IPS DF 4.7 (cell line): ENCODE results near the gene UBFD1.
"Not testable (repeated sequence)": the region's sequence is repeated elsewhere in the genome, so short reads cannot be mapped to it uniquely, and the experiment has no call there.

Source experiments
- DNase-seq: peaks from one replicate; pipeline ENCODE4 v3.0.0-alpha.2; 2013; ENCODE audit warnings: low spot score; ENCODE audit errors: extremely low read depth

The UBFD1 gene

DNA sequence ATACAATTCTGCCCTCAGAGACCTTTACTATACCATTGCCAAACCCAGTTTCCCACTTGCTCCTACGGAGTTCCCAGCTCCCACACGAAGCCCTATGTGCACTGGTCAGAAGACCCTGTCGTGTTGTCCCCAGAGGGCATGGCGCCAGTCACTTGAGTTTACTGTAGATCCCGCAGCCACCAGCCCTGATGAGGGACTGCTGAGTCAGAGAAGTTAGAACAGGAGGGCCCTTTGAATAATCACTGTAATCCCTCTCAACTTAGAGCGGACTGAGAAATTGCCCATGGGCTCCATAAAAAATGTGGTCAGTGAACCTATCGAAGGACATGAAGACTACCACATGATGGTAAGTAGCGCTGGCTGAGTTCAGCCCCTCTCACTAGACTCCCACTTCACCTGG lies 9.2 kb downstream of the UBFD1 start:
- DNase-seq: no peak

DNA sequence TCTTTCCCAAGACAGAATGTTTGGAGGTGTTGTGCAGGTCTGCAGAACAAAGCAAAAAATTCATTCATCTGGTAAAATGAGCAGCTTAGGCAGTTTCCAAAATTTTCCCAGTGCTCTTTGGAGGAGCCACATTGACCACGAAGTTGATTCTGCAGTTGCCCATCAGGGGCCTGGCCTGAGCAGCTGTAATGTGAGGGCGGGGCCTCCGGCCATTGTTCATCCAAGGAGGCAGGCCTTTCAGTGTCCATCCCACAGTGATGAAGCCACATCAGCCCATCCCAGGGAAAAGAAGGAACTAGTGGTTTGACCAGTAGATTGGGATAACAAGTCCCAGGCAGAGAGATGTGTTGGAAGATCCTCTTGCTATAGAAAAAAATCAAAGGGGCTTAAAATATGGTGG lies 10.1 kb downstream of the UBFD1 start:
- DNase-seq: no peak

DNA sequence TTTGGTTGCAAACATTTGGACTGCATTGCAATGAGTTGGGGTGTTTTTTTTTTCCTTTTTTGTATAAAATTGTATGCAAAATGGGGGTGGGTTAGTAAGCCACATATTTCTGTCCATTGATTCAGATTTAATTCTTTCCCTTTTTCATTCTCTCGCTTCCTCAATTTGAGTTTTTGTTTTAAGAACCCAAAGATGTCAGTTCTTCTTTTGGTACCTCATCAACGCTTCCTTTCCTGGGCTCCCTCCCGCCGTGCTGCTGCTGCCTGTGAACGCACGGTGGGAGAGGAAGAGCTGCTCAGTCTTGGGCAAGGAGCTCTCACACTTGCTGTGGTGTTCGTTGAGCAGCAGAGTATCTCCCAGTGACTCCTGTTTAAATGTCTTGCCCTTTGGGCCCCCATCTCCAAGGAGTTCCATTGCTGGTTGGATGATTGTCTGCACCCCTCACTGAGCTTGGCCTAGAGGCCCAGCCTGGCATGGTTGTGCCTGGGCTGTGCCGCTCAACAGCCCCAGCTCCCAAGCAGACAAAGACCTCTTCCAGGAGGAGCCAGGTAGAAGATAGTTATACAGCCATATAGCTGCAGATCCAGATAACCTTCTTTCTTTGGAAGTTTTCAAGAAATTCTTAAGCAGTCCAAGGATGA lies 13.6 kb downstream of the UBFD1 start:
- no peak for DNase-seq

DNA sequence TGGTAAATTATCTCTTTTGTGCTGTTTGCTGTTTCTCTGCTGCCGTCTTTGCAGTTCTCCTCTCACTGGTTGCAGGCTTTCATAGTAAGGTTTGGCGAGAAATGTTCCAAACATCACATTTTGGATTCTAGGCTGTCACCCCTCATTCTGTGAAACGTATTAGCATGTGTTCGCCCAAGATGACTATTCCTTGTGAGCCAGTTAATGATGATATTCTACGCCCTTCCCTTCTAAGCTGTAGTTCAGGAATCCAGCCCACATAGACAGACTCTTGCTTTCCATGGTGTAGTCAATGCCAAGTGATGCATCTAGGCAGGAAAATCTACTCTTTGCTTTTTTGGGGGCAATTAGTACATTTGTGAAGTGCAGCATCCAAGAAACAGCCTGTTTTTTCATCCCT lies 14.4 kb downstream of the UBFD1 start:
- DNase-seq: no peak

DNA sequence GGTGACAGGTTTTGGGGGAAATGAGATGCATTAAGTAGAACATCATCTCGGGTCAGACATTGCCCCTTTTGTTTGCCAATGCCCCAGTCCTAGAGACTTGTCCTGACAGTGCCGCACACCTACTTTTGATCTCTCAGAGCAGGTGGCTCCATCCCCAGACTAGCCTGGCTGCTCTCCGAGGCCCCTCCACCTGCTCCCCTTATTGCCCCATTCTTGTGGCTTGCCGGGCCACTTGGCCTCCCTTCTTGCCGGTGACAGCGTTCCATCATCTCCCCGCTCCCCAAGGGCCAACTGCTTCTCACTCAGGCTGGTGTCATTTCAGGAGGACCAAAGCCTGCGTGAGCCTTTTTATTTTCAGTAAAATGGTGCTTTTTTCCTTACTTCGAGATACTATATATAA lies 14.9 kb downstream of the UBFD1 start:
- DNase-seq: no peak

DNA sequence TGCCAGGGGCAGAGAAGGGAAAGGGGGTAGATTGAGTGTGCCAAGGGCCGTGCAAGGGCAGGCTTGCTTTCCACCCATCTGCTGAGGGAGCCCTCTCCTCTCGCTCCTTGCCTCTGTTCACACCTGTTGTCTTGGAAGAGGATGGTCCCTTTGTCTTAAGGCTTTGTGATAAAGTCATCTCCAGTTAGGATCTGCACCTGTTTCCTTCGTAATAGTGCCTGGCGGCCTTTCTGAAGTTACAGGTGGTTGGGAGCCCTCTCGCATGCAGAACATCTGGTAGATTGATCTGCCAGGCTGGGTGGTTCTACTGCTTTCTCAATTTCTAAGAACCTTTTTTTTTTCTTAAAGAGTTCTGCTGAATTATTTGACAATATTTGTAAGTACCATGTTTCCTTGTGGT lies 16.3 kb downstream of the UBFD1 start:
- DNase-seq: no peak

DNA sequence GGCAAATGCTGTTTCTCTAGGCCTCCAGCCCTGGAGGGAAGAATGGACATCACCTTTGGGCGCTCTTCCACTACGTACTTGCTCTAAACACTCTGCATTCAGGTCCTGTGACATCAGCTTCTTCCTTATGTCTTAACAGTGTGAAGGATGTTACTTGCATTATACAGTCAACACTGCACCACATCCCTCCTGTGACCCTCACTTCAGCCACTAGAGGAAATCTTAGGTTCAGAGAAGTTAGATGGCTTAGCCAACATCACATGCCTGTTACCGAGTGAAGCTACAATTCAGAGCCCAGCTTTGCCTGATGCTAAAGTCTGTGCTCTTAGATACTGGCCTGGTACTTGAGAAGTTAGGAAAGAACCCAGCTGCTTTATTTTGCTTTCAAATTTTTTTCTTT lies 18.3 kb downstream of the UBFD1 start:
- DNase-seq: no peak

DNA sequence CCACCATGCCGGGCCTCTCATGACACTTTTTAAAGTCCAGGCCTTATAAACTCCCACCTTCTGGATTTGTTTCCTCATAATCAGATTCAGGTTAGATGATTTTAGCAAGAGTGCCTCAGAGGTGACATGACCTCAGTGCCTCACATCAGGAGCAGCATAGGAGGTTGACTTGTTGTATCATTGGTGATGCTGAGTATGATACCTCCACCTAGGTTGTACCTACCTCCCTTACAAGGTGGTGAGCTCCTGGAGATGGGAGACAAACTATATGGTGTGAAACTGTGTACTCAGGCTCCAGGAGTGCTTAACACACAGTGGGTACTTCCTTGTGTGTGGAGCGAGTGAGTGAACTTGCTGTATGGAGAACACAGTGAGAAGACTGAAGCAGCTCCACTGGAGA lies 20.0 kb downstream of the UBFD1 start:
- DNase-seq: no peak

DNA sequence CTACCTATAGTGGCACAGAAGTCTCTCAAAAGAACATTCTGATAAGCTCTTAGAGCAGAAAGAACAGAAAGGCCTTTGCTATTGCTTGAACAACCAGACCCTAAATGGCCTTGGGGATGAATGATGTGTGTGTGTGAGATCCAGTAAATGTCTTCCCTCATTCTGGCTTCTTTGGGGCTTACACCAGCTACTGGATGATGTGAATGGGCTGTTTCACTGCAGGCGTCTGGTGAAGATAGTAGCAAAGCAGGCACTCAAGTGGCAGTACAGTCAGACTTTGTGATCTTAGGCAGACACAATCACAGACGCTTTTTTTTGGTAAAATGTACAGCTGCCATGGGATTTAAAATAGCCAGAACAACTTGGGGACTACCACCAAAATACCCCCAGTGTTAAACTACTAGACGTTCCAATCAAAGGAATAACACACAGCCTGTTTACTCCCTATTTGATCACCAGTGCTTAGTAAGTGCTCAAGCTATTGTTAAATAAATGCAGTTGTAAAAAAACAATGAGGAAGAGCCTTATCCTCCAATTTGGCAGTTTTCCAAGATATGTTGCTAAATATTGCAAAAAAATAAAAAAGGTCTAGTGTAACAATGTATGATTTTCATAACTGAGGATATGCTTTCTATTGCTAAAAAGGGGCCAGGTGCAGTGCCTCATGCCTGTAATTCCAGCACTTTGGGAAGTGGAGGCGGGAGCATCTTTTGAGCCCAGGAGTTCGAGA lies 20.7 kb downstream of the UBFD1 start:
- DNase-seq: no peak

DNA sequence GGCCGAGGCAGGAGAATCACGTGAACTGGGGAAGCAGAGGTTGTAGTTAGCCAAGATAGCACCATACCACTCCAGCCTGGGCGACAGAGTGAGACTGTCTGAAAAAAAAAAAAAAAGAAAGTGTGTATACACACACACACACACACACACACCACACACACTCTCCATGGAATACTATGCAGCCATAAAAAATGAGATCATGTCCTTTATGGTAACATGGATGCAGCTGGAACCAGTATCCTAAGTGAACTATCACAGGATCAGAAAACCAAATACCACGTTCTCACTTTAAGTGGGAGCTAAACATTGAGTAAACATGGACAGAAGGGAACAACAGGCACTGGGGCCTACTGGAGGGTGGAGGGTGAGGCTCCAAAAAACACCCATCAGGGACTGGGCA lies 21.8 kb downstream of the UBFD1 start:
- DNase-seq: no peak

DNA sequence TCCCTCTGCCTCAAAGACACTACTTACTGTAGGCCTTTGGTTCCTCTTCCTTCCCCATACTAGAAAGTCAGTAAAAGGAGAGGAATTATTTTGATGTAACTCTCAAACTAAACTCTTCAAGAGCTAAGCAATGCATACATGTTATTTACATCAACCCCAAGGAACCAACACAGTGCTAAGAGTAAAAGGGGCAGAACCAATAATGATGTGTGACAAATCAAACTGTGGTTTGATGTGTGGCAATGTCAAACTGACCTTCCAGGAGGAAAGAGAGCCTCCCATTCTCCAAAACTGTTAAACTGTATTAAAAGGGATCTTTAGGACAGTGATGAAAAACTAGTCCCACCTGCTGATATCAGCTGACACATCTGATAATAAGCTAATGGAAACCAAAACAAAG lies 22.9 kb downstream of the UBFD1 start:
- no peak for DNase-seq

DNA sequence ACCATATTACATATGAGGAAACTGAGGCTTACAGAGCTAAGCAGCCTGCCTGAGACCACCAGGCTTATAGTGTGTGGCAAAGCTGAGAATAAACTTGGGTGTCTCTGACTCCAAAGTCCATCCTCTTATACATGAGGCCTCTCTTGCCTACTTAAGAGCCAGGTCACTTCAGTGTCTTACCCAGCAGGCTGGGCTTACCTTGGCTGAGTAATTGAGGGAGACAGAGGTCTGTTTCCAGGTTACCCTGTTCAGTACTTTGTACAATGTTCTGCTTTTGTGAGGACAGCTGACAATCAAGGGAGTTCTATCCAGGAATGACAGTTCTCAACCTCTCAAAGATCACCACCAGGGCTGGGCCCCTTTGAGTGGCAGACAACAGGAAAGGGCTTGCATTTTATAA lies 24.2 kb downstream of the UBFD1 start:
- no peak for DNase-seq

DNA sequence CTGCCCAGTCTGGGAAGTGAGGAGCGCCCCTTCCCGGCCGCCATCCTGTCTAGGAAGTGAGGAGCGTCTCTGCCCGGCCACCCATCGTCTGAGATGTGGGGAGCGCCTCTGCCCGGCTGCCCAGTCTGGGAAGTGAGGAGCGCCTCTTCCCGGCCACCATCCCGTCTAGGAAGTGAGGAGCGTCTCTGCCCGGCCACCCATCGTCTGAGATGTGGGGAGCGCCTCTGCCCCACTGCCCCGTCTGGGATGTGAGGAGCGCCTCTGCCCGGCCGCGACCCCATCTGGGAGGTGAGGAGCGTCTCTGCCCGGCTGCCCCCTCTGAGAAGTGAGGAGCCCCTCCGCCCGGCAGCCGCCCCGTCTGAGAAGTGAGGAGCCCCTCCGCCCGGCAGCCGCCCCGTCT lies 25.7 kb downstream of the UBFD1 start:
- not testable (repeated sequence) for DNase-seq

DNA sequence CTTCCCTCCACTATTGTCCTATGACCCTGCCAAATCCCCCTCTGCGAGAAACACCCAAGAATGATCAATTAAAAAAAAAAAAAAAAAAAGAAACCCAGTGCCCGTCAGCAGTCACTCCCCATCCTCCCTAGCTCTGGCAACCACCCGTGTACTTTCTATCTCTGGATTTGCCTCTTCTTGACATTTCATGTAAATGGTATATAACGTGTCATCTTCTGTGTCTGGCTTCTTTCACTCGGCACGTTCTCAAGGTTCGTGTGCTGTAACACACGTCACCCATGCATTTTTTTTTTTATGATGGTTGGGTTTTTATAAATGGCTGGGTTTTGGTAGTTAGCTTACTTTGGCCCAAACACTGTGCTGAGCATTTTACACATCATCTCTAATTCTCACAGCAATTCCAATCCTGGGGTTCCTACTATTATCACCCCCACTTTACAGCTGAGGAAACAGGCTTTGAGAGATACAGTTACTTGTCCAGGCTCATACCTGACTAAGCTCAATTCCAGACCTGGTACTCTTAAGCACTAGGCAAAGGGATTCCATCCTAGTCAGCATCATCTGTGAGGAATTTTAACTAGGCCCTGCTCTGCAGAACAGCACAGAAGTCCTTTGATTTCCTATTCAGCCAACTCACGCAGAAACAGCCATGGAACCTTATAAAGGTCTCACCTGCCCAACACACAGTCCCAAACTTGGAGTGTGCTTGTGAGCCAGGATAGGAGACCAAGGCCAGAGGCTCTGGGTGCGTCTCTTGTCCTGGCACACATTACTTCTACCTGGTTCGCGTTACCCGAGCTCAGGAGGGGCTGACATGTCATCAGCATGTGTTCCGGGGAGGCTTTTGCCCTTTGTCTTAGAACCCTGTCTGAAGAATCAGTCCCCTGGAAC lies 26.9 kb downstream of the UBFD1 start:
- no peak for DNase-seq

DNA sequence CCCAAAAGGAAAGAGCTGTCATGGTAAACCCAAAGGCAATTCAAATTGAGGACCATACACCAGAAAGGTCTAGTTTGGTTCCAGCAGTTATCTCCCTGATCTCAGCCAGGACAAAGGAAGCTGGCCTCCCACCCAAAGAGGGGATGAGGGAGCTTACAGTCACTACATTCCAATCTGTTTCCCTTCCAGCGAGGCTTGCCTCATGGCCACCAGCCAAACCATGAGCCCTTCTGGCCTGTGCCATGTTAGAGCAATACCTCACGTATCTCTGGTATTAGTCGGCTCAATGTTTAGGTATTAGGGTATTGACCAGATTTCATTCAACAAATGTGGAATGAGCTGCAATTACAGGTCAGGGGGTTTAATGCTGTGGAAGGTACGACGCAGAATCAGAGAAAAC lies 30.2 kb downstream of the UBFD1 start:
- no peak for DNase-seq

DNA sequence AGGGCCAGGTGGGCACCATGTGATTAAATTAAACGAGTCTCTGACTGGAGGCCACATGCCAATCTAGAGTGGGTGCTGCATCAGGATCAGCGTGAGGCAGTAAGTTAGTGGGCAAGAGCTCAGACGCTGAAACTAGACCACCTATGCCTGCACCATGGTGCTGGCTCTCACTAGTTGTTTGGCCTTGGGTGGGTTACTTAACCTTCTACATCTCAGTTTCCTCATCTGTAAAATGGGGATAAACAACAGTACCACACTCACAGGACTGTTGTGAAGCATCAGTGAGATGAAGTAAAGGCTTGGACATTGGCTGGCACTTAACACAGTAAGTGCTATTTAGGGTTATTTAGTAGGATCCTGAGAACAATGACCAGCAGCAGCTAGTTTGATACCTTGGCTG lies 32.7 kb downstream of the UBFD1 start:
- no peak for DNase-seq

DNA sequence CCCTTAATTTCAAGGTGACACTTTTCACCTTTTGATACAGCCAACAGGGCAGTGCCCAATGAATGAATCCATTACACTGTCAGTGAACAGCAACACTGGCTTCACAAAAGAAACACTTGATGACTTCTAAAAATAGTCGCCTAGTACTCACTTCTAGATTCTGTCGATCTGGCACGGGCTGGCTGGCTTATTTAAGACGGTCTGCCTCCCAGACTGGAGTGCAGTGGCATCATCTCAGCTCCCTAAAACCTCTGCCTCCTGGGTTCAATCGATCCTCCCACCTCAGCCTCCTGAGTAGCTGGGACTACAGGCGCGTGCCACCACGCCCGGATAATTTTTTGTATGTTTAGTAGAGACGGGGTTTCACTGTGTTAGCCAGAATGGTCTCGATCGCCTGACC lies 36.7 kb downstream of the UBFD1 start:
- DNase-seq: no peak

DNA sequence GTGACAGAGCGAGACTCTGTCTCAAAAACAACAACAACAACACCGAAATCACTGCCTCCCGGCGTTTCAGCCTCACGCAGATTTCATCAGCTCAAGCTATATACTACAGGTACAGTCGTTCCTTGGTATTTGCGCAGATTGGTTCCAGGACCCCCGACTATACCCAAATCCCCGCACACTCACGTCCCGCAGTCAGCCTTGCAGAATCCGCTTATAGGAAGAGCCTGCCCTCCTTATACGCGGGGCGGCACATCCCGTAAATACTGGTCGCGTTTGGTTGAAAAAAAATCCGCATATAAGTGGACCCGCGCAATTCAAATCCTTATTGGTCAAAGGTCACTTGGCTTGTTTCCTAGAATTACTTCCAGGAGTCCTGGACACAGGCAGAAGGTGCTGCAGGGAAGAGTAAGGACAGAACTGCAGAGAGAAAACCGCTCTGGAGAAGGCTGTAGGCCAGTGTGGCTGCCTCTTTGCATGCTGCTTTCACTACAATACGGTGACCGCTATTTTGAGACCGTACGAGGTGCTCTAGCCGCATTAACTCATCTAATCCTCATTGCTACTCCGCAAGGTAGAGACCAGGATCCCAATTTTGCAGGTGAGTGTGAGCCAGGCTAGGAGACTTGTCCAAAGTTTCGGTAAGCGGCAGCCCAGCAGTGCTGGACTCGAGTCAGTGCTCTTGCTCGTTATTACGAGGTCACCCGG lies 37.9 kb downstream of the UBFD1 start:
- DNase-seq: no peak

DNA sequence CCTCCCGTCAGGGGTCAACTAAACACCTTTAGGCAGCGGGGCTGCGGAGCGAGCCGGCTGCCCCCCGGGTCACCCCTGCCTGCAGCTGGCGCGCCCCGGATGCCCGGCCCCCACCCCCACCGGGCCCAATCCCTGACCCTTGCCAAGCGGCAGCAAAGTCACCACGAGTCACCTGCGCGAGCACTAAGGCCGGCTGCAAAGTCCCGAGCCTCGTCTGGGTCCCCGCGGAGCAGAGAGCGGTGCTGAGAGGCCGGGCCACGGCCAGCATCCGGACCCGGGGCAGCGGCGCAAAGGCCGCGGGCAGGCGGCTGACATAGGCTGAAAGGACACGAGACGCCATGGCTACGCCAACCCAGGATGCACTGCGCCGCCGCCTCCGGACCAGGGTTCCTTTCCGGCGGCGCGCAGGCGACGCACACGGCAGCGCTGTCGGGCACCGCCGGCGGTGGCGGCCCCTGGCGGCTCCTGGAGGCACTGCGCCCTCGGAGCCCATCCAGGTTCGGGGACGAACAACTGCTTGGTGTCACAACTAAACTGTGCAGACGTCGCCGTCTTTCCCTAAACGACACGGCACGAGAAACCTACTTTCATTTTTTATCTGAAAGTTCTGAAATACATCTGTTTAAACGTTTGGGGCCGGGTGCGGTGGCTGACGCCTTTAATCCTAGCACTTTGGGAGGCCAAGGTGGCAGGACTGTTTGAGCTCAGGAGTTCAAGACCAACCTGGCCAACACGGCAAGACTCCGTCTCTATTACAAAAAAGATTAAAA lies 38.6 kb downstream of the UBFD1 start, which contains the start of gene NDUFAB1:
TSS of gene NDUFAB1 (minus strand) at position 366 of the 770 bp plus-strand sequence. CDS start at position 340, 26 bp downstream.
- no peak for DNase-seq

DNA sequence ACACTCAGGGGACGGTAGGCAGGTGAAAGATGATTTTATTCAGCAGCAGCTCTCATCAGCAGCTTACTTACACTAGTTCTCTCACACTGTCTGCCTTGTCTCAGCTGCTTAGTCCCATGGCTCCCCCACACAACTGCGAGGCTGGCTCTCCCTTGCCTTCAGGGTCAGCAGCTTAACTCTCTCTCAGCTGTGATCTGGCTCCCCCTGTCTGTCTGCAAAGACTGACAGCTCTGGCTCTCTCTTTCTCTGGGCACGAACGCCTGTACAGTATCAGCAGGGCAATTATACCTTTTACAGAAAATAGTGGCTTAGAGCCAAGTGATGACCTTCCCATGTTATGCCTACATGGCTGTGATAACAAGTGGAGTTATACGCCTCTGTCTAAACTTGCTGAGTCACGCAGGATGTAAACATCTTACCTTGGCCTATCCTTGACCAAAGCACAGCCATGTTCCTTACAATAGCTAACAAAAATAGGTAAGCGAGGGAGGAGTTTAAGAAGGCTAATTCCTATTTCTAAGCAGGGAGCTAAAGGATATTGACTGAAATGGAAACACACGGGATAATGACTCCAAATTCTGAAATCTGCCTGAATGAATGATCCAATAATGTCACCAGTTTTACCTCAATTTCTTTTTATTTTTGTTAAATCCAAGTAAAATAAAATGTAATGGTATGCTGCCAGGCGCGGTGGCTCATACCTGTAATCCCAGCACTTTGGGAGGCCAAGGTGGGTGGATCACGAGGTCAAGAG lies 39.7 kb downstream of the UBFD1 start:
- DNase-seq: no peak
